ENCODE measurements around the gene KLHL17. TPM values are rescaled to one million over a fixed set of nuclear protein-coding genes. Genes with fewer than 3 reads are reported as not detected.

Gene KLHL17
- total RNA-seq, 1 experiment from 2014 or later = 41.4 TPM

DNA sequence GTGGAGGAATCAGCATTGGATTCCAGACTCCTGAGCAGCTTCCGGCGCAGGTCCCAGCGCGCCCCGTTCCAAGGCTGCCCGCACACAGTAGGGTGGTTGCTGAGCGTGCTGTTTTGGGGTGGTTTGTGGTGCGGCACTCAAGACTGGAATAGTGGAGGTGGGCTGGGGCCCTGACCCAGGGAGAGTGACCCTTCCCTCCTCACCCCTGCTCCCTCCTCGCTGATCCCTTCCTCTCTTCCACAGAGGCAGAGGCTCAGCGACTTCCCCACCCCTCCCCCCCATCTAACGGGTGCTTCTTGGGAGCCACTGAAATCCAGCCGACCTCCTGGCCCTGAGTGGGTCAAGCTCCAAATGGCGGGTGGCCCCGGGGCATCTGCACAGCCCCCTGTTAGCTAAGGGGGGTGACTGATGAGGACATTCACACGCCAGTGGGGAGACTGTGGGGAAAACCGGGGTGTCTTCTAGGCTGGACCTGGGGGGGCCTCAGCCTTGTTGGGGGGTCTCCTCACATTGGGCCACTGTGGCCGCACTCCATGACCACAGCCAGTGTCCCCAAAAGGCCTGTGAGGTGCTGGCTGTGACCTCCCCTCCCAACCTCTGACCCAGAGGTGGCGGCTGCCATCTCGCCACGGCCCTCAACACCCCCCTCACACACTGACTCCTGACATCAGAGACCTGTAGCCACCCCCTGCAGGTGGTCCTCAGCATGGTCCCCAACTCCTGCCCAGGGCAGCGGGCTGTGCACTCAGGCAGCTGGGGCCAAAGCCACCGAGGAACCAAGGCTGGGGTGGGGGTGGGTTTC, 43.4 kb downstream of the KLHL17 start:
- no peaks in the 10 kb centered on the region for H3K9me3 ChIP-seq (ENCODE audit: control insufficient read depth, low read depth, low read length)
- H2BK20ac ChIP-seq (ENCODE audit: low read depth, low read length, poor library complexity, severe bottlenecking) = no peak overlapping the region
- TF ChIP-seq, protein P1, sequence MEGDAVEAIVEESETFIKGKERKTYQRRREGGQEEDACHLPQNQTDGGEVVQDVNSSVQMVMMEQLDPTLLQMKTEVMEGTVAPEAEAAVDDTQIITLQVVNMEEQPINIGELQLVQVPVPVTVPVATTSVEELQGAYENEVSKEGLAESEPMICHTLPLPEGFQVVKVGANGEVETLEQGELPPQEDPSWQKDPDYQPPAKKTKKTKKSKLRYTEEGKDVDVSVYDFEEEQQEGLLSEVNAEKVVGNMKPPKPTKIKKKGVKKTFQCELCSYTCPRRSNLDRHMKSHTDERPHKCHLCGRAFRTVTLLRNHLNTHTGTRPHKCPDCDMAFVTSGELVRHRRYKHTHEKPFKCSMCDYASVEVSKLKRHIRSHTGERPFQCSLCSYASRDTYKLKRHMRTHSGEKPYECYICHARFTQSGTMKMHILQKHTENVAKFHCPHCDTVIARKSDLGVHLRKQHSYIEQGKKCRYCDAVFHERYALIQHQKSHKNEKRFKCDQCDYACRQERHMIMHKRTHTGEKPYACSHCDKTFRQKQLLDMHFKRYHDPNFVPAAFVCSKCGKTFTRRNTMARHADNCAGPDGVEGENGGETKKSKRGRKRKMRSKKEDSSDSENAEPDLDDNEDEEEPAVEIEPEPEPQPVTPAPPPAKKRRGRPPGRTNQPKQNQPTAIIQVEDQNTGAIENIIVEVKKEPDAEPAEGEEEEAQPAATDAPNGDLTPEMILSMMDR (conservative IDR thresholded peaks at IDR 0.05) = no peak
- Mint-ChIP-seq H3K4me1 (peaks cover 13 to 30% of the 10 kb centered on the region in 2 experiments), H3K36me3 (ENCODE audit: insufficient read depth in 1 of 3, low read depth in 3 of 3) (no peaks in the 10 kb centered on the region), H3K9me3 (no peaks in the 10 kb centered on the region), H3K4me3 (no peak overlapping the region; a peak in 1 of 5 replicates), H3K27ac (no peak overlapping the region), H3K27me3 (ENCODE audit: low read depth) (peaks cover 76% of the 10 kb centered on the region)
- H3K27ac ChIP-seq (ENCODE audit: insufficient read length, low read depth, low read length) = no peak overlapping the region
- no peak overlapping the region for H2AFZ ChIP-seq (ENCODE audit: low read length)
- H3K27me3 ChIP-seq (ENCODE audit: insufficient read depth, low read length) = peaks cover 18% of the 10 kb centered on the region; the same call in 1 of the 2 replicates
- H3K79me1 ChIP-seq (ENCODE audit: insufficient read depth, low read depth, low read length, poor library complexity, severe bottlenecking) = no peaks in the 10 kb centered on the region
- no peak overlapping the region for H2BK5ac ChIP-seq (ENCODE audit: insufficient read length, low read length)
- H3K4me2 ChIP-seq (ENCODE audit: insufficient read depth, insufficient read length, low read length) = no peak overlapping the region
- no peak overlapping the region for H2BK12ac ChIP-seq (ENCODE audit: insufficient read length, low read depth, low read length)
- DNase-seq = peak; percentile 29
- no peak overlapping the region for H4K5ac ChIP-seq (ENCODE audit: insufficient read length, low read depth, low read length)
- H3K18ac ChIP-seq (ENCODE audit: insufficient read length, low read depth, low read length) = no peak overlapping the region
- H4K8ac ChIP-seq (replicated peaks; ENCODE audit: insufficient read length, low read depth, low read length) = no peak overlapping the region
- no peak overlapping the region for H2BK120ac ChIP-seq (ENCODE audit: low read depth, low read length, poor library complexity, severe bottlenecking)
- no peak overlapping the region for H3T11ph ChIP-seq (ENCODE audit: low read length)
- no peak overlapping the region for H4K91ac ChIP-seq (ENCODE audit: insufficient read length, low read depth, low read length)
- H3K14ac ChIP-seq (ENCODE audit: insufficient read depth, low read length) = no peak overlapping the region
- WGBS (ENCODE audit: extremely low coverage, insufficient read length, low lambda C conversion rate) = no CpG with 5 or more reads among the region's 22 CpGs
- no peak overlapping the region for H3K56ac ChIP-seq (ENCODE audit: insufficient read length, low read depth, low read length)
- H3K79me2 ChIP-seq (ENCODE audit: insufficient read depth, low read length) = no peaks in the 10 kb centered on the region
- H2AK5ac ChIP-seq (ENCODE audit: insufficient read length, low read length) = no peak overlapping the region
- H3K9ac ChIP-seq (ENCODE audit: extremely low read depth, insufficient read length, low read length) = no peak overlapping the region
- H3K4ac ChIP-seq (ENCODE audit: low read depth, low read length) = no peak overlapping the region
- no peaks in the 10 kb centered on the region for H4K20me1 ChIP-seq (ENCODE audit: control insufficient read depth, insufficient read depth, insufficient read length)
- H3K23ac ChIP-seq (ENCODE audit: insufficient read length, low read depth, low read length) = no peak overlapping the region
- H2BK15ac ChIP-seq (ENCODE audit: low read depth, low read length) = no peak overlapping the region
- H3K4me1 ChIP-seq (ENCODE audit: insufficient read depth, low read length) = no peaks in the 10 kb centered on the region
- peaks cover 13% of the 10 kb centered on the region for H3K23me2 ChIP-seq (ENCODE audit: insufficient read length, low read depth, low read length, poor library complexity, severe bottlenecking)

Data from H9 (cell line).